GM06990 (cell line): ENCODE data around the gene TBX3.
"Not testable (repeated sequence)": the region's sequence is repeated elsewhere in the genome, so short reads cannot be mapped to it uniquely, and the experiment has no call there.

Source experiments
- DNase-seq: peaks from one replicate; pipeline ENCODE4 v3.0.0-alpha.2; 2011; ENCODE audit not compliant: insufficient read length; ENCODE audit errors: extremely low read depth
- H3K27me3 ChIP-seq: replicated peaks from 2 replicates; pipeline ENCODE4 v1.6.0; 2011; ENCODE audit warnings: low read length; ENCODE audit not compliant: control insufficient read depth, insufficient read depth
- H3K36me3 ChIP-seq: 2 replicates; pipeline ENCODE4 v1.5.1; 2011; ENCODE audit warnings: low read length; ENCODE audit not compliant: control insufficient read depth, insufficient read depth
- H3K4me3 ChIP-seq: replicated peaks from 2 replicates; pipeline ENCODE4 v1.5.1; 2011; ENCODE audit warnings: low read depth, mild to moderate bottlenecking, control low read depth, low read length
- TF ChIP-seq, protein P1 (sequence below): IDR thresholded peaks from 2 replicates; pipeline ENCODE4 v1.5.1; 2011; ENCODE audit warnings: low read length, control low read depth, mild to moderate bottlenecking, inconsistent platforms; ENCODE audit not compliant: insufficient read depth, poor library complexity, severe bottlenecking

Gene TBX3

DNA sequence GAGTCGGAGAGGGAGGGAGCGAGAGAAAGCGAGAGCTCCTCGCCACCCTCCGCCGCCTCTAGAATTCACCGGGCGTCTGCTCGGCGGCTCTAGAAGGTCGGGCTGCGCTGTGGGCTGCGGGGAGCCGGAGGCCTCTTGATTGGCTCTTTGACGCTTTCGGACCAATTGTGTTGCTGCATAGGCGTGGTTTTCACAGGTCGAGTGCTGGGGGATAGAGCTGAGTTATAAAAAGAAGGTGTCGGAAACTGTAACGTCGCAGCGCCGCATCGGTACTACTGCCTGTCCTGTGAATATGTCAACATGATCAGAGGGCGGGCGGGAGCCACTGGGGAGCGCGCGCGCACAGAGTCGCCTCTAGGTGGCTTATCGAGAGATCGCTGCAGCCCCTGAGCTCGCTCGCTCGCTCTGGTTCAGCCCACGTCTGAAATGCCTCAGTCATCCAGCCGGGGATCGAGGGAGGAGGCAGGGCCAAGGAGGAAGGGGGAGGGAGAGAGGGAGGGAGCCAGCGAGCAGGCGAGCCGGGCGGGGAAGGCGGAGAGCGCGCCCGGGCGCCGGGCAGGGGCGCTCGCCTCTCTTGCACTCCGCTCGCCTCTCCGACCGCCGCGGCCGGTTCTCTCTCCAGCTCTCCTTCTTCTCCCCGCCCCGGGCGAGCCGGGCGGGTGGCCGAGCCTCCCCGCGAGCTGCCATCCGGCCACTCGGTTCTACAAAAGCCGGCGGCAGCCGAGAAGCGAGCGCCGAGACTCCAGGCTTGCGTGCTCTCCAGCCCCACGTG is at the start of gene TBX3:
Gene TBX3 (minus strand): TSS at position 78 of the 772 bp plus-strand sequence. CDS start 975 bp downstream, outside the sequence.
- peak; percentile 43 for DNase-seq
- TF ChIP-seq, protein P1, sequence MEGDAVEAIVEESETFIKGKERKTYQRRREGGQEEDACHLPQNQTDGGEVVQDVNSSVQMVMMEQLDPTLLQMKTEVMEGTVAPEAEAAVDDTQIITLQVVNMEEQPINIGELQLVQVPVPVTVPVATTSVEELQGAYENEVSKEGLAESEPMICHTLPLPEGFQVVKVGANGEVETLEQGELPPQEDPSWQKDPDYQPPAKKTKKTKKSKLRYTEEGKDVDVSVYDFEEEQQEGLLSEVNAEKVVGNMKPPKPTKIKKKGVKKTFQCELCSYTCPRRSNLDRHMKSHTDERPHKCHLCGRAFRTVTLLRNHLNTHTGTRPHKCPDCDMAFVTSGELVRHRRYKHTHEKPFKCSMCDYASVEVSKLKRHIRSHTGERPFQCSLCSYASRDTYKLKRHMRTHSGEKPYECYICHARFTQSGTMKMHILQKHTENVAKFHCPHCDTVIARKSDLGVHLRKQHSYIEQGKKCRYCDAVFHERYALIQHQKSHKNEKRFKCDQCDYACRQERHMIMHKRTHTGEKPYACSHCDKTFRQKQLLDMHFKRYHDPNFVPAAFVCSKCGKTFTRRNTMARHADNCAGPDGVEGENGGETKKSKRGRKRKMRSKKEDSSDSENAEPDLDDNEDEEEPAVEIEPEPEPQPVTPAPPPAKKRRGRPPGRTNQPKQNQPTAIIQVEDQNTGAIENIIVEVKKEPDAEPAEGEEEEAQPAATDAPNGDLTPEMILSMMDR, result no peak
- Histone ChIP-seq H3K36me3 (no peaks in the 10 kb centered on the region), H3K4me3 (no peak within 1 kb of the TSS), H3K27me3 (no peaks in the 10 kb centered on the region; the same call in 1 of the 2 replicates)

DNA sequence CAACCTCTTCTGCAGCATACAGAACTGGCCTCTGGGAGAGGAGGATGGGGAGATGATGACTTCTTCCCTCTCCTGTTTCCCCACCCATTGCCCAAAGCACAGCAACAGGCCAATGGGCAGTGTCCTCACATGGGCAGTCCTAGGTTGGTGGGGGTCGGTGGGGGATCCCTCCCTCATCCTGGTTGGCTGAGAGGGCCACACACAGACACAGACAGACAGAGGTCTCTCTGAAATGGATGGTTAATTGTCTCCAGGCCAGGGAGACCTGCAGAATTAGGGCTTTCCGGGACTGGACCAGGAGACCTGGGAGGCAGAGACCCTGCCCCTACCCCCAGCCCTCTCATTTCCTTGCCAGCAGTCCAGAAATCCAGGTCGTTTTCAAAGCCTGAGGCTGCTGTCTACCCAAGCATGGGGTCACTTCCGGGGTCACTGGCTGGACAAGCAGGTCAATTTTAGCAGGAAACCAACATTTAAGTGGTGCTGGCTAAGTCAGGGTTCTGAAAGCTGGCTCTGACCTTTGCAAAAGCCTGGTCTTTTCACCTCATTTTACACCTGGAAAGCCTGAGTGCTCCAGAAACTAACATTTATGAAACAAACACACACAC is 48.6 kb upstream of the TBX3 start:
- Histone ChIP-seq H3K27me3 (no peaks in the 10 kb centered on the region; the same call in 1 of the 2 replicates), H3K36me3 (no peaks in the 10 kb centered on the region), H3K4me3 (no peak overlapping the region)
- no peak for DNase-seq
- TF ChIP-seq, protein P1, result no peak

DNA sequence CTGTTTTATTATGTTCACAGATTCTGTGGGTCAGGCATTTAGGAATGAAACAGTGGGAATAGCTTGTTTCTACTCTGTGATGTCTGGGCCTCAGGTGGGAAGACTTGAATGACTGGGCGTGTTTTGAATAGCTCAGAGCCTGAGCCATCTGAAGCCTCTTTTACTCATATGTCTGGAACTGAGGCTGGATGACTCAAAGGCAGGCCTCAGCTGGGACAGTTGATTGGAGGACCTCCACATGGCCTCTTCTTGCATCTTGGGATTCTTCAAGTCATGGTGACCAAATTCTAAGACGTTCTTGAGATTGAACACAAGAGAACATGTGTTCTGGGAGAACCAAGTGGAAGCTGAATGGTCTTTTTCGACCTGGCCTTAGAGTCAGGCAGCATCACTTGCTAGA is 45.8 kb upstream of the TBX3 start:
- Histone ChIP-seq H3K4me3 (no peak overlapping the region), H3K36me3 (no peaks in the 10 kb centered on the region), H3K27me3 (no peaks in the 10 kb centered on the region; the same call in 1 of the 2 replicates)
- DNase-seq, result no peak
- TF ChIP-seq, protein P1, result no peak

DNA sequence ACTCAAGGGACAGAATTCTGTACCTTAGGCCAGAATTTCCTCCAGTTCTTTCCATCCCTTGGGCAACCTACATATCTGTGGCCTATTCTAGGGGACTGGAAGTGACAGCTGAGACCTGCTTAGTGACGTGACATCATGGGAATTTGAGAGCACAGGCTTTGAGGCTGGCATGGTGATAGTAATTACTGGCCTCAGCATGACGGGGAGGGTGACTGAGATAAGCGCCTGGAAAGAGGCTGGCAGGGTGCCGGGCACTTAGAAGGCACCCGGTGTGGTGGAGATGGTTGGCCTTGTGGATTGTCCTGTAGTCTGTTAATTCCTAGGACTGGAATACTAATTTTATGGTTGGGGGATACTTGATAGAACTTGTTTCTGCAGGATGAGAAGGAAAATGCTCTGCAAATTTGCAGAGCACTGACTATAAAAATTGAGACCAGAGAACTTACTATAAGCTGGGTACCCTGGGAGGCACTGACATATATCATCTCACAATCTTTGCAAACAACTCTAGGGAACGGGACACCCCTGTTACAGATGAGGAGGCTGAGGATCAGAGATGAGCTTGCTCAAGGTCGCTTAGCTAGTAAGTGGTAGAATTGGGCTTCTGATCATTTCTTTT is 42.2 kb upstream of the TBX3 start:
- TF ChIP-seq, protein P1, result no peak
- H3K27me3 ChIP-seq, result no peaks in the 10 kb centered on the region
- no peaks in the 10 kb centered on the region for H3K36me3 ChIP-seq
- DNase-seq, result no peak
- H3K4me3 ChIP-seq, result no peak overlapping the region

DNA sequence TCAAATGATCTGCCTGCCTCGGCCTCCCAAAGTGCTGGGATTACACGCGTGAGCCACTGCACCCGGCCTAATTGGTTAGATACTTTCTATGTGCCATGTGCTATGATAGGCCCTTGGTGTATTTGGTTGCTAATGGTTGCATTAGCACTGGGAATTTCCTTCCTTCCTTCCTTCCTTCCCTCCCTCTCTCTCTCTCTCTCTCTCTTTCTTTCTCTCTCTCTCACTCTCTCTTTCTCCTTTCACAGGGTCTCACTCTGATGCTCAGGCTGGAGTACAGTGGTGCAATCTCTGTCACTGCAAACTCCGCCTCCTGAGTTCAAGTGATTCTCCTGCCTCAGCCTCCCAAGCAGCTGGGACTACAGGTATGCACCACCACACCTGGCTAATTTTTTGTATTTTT is 38.2 kb upstream of the TBX3 start:
- not testable (repeated sequence) for DNase-seq, H3K27me3 ChIP-seq, H3K4me3 ChIP-seq, H3K36me3 ChIP-seq

DNA sequence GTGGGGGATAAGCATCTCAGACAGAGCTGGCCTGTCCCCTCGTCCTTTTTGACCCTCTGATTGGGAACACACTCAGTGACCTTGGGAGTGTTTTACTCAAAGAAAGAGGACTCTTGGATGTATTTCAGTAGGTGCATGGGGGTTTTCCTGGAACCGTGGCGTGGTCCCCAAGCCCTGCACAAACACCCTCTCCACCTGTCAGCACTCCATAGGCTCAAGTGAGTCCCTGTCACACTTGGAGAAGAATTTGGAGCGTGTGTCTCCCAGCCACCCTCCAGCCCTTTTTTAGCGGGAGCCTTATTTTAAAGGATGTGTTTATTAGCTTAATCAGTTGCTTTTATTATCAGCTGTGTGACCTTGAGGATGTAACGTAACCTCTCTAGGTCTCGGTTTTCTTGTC is 37.3 kb upstream of the TBX3 start:
- Histone ChIP-seq H3K4me3 (no peak overlapping the region), H3K36me3 (no peaks in the 10 kb centered on the region), H3K27me3 (no peaks in the 10 kb centered on the region)
- TF ChIP-seq, protein P1, result no peak
- DNase-seq, result no peak
